Upper lobe of right lung (tissue), 1 donor: ENCODE results near the gene PRRT1B. TPM values are rescaled to one million over a fixed set of nuclear protein-coding genes. Genes with fewer than 3 reads are reported as not detected.

Experiments used
- ATAC-seq: fragments of 200-7000 bp; cut with Tn5 transposase; one replicate; pipeline ENCODE4 v1.9.1; 2020; ENCODE audit warnings: mild to moderate bottlenecking, moderate library complexity
- DNase-seq: peaks from one replicate; pipeline ENCODE4 v3.0.0-alpha.2; 2020
- H3K27ac ChIP-seq: fragments of 200-600 bp; one replicate; pipeline ENCODE4 v1.8.0; 2022
- H3K27me3 ChIP-seq: fragments of 200-600 bp; one replicate; pipeline ENCODE4 v1.8.0; 2022; ENCODE audit warnings: mild to moderate bottlenecking
- H3K36me3 ChIP-seq: fragments of 200-600 bp; one replicate; pipeline ENCODE4 v1.8.0; 2022
- H3K4me1 ChIP-seq: fragments of 200-600 bp; one replicate; pipeline ENCODE4 v1.8.0; 2022
- H3K4me3 ChIP-seq: fragments of 200-600 bp; one replicate; pipeline ENCODE4 v1.8.0; 2022; ENCODE audit warnings: mild to moderate bottlenecking
- H3K9me3 ChIP-seq: fragments of 200-600 bp; one replicate; pipeline ENCODE4 v1.8.0; 2022
- CTCF ChIP-seq: fragments of 200-600 bp; IDR thresholded peaks from one replicate; pipeline ENCODE4 v1.8.0; 2022; ENCODE audit warnings: antibody characterized with exemption
- intact Hi-C: fragments of 100-400 bp; cut with DNase I; formaldehyde crosslinking; loops from one replicate; pipeline ENCODE4 v1.11.0; 2022
- total RNA-seq: library from RNA; stranded (reverse); fragmentation: NEBNext Ultra II Directional; extraction: Animal tissue kit (Norgen Biotek cat#: 25700); gene quantifications from one replicate; pipeline ENCODE4 v1.2.1, GENCODE V29; 2021
- donor health status: DM: no; HTN: yes; CAD: no; lungs with severe emphysema.

Gene PRRT1B
- total RNA-seq, 1 donor from 2014 or later: 3.9 TPM

DNA sequence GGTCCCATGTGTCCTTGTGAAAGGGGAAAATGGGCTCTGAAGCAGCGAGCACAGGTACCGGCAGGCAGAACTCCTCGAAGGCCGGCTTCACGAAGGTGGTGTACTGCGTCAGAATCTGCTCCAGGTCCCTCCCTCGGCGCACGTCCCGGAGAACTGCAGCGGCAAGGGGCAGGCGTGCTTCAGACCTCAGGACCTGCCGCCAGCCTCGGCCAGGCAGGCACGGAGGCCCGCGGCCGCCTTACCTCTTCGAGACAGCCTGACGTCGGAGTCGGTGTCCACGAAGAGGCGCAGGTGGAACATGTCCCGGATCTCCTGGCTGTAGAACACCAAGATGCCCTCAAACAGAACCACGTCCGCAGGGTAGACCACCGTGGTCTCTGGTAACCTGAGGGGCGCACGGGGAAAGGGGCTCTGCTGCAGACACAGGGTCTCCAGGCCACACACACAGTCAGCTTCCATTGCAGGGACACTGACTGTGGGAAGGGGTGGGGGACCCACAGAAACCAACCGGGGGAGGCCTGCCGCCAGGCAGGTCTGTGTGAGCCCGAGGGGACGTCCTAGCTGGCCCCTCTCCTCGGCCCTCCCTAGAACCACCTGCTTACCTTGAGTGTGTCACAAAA is 16.3 kb upstream of the PRRT1B start:
- peaks cover 50% of the 10 kb centered on the region for H3K36me3 ChIP-seq
- intact Hi-C loops: no loop called here
- ATAC-seq (no peak), DNase-seq (no peak)
- no peaks in the 10 kb centered on the region for H3K9me3 ChIP-seq
- H3K27me3 ChIP-seq: no peaks in the 10 kb centered on the region
- H3K27ac ChIP-seq: no peak overlapping the region
- no peak overlapping the region for H3K4me3 ChIP-seq
- TF ChIP-seq CTCF: no peak
- H3K4me1 ChIP-seq: peaks cover 12% of the 10 kb centered on the region

DNA sequence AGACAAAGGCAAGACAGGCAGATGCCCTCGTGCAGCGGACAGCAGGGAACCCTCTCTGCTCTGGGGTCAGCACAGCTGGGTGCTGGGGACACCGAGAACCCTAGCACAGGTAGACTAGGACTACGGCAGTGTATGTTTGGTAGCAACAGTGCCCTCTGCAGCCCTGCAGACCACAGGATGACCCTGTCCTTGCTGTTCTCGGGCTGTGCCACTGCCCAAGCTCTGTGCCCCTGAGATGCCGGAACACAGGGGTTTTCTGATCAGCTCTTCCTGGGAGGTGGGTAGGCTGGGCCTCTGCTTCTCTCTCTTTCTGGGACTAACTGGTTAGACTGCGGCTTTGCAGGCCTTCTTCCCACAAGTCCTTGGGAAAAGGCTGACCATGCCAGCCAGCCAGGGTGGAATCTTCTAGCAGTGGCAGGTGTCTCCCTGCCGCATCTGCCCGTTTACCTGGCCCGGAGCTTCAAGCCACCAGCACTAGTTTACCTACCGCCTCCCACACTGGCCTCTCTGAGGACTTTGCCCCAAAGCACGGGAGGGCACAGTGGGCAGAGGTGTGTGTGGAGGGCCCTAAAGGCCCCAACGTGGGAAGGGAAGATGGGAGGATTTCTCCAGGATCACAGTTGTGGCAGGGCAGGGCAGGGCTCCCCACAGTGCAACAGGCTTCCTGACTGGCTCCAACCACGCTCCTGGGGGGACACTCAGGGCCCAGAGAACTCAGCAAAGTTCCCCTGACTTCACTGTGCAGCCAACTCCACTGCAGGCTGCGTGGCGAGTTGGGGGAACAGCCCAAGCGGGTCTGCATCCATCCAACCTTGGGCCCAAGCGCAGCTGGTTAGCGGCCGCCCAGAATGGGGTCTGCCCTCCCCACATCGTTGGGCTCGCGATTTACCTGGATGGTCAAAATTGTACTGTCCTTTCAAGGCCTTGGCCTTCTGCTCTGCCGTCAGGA is 15.5 kb upstream of the PRRT1B start:
- intact Hi-C loops: no loop called here

DNA sequence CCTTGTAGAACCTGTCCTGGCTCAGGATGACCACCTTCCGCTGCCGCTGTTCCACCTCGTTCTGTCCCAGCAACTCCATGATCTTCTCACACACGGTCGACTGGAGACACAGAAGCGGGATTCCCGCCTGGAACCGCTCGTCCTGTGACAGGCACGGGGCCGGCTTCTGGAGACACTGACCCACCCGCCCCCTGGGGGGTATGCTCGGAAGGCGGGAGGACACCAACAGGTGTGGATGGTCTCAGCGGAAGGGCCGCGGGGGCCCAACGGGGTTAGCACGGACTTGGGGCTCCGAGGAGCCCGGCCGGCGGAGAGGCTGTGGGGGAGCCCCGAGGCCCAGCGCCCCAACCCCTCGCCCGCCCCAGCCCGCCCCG is 14.8 kb upstream of the PRRT1B start:
- Histone ChIP-seq H3K9me3 (no peaks in the 10 kb centered on the region), H3K36me3 (peaks cover 35% of the 10 kb centered on the region), H3K4me3 (peak overlapping the region; percentile 95), H3K4me1 (peaks cover 12% of the 10 kb centered on the region), H3K27ac (peak overlapping the region; percentile 88), H3K27me3 (no peaks in the 10 kb centered on the region)
- peak; percentile 23 for TF ChIP-seq CTCF
- ATAC-seq (peak; percentile 23), DNase-seq (peak; percentile 75)
- intact Hi-C loops: no loop called here

More for the DNA sequence above, 15.5 kb upstream of the PRRT1B start:
- ATAC-seq (no peak), DNase-seq (no peak)
- Histone ChIP-seq H3K36me3 (peaks cover 41% of the 10 kb centered on the region), H3K4me3 (peak overlapping the region; percentile 95), H3K27ac (peak overlapping the region; percentile 88), H3K9me3 (no peaks in the 10 kb centered on the region), H3K4me1 (peaks cover 12% of the 10 kb centered on the region), H3K27me3 (no peaks in the 10 kb centered on the region)
- TF ChIP-seq CTCF: no peak

DNA sequence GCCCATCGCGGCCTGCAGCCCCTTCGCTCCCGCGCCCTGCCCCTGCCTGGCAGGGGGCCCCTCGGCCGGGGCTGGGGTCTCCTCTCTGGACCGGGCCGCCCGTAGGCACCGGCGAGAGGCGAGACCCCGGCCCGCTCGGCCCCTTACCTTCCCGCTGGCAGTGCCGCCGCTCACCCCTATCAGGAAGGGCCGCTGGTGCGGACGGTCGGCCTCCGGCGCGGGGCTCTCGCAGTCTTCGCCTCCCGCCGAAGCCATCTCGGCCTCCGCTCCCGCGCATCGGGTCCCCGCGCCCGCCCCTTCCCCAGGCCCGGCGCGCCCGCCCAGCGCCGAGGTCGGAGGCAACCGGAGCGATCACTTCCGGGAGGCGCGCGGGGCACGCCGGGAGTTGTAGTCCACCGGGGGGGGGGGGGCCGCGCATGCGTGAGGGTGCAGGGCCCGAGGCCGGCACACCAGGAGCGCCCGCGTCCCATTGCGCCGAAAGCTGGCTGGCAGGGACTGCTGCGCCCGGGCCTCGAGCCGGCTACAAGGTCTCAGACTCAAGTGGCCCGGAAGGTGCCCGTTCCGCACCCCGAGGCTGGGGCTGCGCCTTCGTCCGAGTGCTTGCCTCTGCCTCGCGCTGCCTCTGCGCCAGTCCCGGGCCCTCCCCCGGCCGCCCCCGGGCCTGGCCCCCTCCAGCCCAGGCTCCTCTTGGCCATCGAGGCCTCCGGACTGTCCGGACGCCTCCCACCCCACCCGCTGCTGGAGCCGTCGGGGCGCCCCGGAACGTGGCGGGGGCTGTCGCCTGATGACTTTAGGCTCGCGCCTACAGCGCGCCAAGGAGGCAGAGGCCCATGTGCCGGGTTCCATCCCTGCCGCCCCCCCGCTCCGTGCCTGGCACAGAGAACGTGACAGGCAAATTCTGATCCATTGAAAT is 14.1 kb upstream of the PRRT1B start, which contains the start of gene UCK1:
Gene UCK1, minus strand, starts transcription at position 344 of the 913 bp plus-strand sequence. Its CDS starts 89 bp downstream, at position 255.
- peak; percentile 90 for DNase-seq
- Histone ChIP-seq H3K36me3 (peaks cover 28% of the 10 kb centered on the region), H3K9me3 (no peaks in the 10 kb centered on the region), H3K27ac (peak within 1 kb of the TSS; percentile 88), H3K4me3 (peak within 1 kb of the TSS; percentile 95), H3K27me3 (no peaks in the 10 kb centered on the region), H3K4me1 (peaks cover 12% of the 10 kb centered on the region)
- peak; percentile 98 for ATAC-seq
- intact Hi-C loops: no loop called here
- TF ChIP-seq CTCF: no peak

- no peak for TF ChIP-seq CTCF
- intact Hi-C loops: no loop called here
- H3K36me3 ChIP-seq: no peaks in the 10 kb centered on the region
- no peak for DNase-seq
- no peaks in the 10 kb centered on the region for H3K9me3 ChIP-seq
- no peaks in the 10 kb centered on the region for H3K27me3 ChIP-seq
- H3K4me3 ChIP-seq: no peak overlapping the region
- no peak for ATAC-seq
- H3K27ac ChIP-seq: no peak overlapping the region
- peaks cover 10% of the 10 kb centered on the region for H3K4me1 ChIP-seq
Observed at GRCh38 chr9:131534721-131535237, 10.5 kb upstream of the PRRT1B start.
